Measurements from ENCODE around the gene SLC35G2.

DNA sequence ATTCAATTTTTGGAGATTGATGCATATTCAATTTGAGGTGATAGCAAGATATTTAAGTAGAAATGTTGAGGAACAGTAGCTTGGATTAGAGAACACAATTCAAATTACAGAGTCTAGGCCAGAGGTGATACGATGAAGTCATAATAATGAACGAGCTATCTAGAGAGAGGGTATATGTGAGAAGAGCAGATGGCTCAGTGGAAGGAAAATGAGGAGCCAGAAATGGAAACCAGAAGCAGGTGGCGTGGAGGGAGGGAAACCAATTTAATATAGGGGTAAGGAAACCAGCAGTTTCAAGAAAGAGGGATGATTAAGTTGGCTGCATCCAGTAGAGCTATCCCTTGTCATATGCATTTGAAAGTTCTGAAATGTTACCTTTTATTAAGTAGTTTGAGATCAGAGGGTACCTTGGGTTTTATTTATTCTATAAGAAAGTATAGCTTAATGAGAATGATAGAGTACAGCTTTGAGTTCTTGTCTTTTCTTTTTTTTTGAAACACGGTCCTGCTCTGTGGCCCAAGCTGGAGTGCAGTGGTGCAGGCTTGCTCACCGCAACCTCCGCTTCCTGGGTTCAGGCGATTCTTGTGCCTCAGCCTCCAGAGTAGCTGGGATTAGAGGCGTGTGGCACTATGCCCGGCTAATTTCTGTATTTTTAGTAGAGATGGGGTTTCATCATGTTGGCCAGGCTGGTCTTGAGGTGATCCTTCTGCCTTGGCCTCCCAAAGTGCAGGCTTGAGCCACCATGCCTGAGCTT is 65.2 kb downstream of the SLC35G2 start:
- TF ChIP-seq, protein P1, sequence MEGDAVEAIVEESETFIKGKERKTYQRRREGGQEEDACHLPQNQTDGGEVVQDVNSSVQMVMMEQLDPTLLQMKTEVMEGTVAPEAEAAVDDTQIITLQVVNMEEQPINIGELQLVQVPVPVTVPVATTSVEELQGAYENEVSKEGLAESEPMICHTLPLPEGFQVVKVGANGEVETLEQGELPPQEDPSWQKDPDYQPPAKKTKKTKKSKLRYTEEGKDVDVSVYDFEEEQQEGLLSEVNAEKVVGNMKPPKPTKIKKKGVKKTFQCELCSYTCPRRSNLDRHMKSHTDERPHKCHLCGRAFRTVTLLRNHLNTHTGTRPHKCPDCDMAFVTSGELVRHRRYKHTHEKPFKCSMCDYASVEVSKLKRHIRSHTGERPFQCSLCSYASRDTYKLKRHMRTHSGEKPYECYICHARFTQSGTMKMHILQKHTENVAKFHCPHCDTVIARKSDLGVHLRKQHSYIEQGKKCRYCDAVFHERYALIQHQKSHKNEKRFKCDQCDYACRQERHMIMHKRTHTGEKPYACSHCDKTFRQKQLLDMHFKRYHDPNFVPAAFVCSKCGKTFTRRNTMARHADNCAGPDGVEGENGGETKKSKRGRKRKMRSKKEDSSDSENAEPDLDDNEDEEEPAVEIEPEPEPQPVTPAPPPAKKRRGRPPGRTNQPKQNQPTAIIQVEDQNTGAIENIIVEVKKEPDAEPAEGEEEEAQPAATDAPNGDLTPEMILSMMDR (IDR thresholded peaks at IDR 0.05; ENCODE audit: insufficient read depth, low read length): no peak
- TF ChIP-seq, protein P2, sequence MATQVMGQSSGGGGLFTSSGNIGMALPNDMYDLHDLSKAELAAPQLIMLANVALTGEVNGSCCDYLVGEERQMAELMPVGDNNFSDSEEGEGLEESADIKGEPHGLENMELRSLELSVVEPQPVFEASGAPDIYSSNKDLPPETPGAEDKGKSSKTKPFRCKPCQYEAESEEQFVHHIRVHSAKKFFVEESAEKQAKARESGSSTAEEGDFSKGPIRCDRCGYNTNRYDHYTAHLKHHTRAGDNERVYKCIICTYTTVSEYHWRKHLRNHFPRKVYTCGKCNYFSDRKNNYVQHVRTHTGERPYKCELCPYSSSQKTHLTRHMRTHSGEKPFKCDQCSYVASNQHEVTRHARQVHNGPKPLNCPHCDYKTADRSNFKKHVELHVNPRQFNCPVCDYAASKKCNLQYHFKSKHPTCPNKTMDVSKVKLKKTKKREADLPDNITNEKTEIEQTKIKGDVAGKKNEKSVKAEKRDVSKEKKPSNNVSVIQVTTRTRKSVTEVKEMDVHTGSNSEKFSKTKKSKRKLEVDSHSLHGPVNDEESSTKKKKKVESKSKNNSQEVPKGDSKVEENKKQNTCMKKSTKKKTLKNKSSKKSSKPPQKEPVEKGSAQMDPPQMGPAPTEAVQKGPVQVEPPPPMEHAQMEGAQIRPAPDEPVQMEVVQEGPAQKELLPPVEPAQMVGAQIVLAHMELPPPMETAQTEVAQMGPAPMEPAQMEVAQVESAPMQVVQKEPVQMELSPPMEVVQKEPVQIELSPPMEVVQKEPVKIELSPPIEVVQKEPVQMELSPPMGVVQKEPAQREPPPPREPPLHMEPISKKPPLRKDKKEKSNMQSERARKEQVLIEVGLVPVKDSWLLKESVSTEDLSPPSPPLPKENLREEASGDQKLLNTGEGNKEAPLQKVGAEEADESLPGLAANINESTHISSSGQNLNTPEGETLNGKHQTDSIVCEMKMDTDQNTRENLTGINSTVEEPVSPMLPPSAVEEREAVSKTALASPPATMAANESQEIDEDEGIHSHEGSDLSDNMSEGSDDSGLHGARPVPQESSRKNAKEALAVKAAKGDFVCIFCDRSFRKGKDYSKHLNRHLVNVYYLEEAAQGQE (IDR thresholded peaks at IDR 0.05; ENCODE audit: insufficient replicate concordance, low read depth): no peak
- TF ChIP-seq POLR2AphosphoS5 (IDR thresholded peaks at IDR 0.05; ENCODE audit: low read depth): no peak
- TF ChIP-seq SPI1 (IDR thresholded peaks at IDR 0.05; ENCODE audit: borderline replicate concordance, low read depth): no peak
